Peyer's patch (tissue), 4 donors: Measurements from ENCODE around the gene RANBP2.

ENCODE experiments used
- CTCF ChIP-seq, 6 experiments: fragments of 450-650 bp in 4 of 6; fragments of 200-600 bp in 2 of 6; sonication (generic) in 1 of 6; IDR thresholded peaks; one replicate each; pipeline ENCODE4 v1.5.1; 2017 to 2019; ENCODE audit warnings: antibody characterized with exemption in 6 of 6, mild to moderate bottlenecking in 3 of 6, moderate library complexity in 1 of 6
- POLR2A ChIP-seq, 2 donors: fragments of 450-650 bp; IDR thresholded peaks; one replicate each; pipeline ENCODE4 v1.5.1; 2017; ENCODE audit warnings: antibody characterized with exemption in 2 of 2, mild to moderate bottlenecking in 2 of 2, moderate library complexity in 2 of 2

GRCh38 chr2:108704871-108705270, 14.4 kb upstream of the RANBP2 start:
- no peak for TF ChIP-seq CTCF (IDR thresholded peaks at IDR 0.05)
- no peak for TF ChIP-seq POLR2A (IDR thresholded peaks at IDR 0.05)
